ENCODE measurements around the gene EIF4G3. TPM values are rescaled to one million over a fixed set of nuclear protein-coding genes. Genes with fewer than 3 reads are reported as not detected.
A peak's percentile ranks its signal among the peaks of the same experiment; 100 is the strongest.

Gene EIF4G3
- total and polyA plus RNA-seq, 9 of the 15 experiments (the other 6 are each of a cell fraction or from before 2014, with no cell fraction given): 6.7 to 40.5 (median 32.1) TPM

DNA sequence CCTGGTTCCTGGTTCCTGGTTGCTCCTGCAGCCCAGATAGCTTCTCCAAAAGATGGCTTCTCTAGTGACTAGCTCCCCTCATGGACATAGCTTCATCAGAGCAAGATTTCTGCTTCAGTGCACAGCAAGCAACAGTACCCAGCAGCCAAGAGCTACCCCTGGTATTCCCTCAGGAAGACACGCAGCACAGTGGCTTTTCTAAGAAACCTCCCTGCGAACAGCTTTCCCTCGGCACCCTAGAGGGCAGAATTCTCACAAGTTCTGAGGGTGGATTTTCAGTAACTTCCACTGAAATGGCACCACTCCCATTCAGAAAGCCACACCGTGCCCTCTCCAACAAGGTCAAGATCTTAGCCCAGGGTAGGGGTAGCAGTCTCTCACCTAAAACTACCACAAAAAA lies 128.2 kb downstream of the EIF4G3 start (continued):
- TF ChIP-seq CREB1 (IDR thresholded peaks at IDR 0.05): no peak
- TF ChIP-seq CREB1 (CRISPR knock-in tag; IDR thresholded peaks at IDR 0.05): no peak
- TF ChIP-seq, protein P1, sequence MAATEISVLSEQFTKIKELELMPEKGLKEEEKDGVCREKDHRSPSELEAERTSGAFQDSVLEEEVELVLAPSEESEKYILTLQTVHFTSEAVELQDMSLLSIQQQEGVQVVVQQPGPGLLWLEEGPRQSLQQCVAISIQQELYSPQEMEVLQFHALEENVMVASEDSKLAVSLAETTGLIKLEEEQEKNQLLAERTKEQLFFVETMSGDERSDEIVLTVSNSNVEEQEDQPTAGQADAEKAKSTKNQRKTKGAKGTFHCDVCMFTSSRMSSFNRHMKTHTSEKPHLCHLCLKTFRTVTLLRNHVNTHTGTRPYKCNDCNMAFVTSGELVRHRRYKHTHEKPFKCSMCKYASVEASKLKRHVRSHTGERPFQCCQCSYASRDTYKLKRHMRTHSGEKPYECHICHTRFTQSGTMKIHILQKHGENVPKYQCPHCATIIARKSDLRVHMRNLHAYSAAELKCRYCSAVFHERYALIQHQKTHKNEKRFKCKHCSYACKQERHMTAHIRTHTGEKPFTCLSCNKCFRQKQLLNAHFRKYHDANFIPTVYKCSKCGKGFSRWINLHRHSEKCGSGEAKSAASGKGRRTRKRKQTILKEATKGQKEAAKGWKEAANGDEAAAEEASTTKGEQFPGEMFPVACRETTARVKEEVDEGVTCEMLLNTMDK (IDR thresholded peaks at IDR 0.05; ENCODE audit: borderline replicate concordance, insufficient read depth, low read depth, low read length, poor library complexity, severe bottlenecking): peak; percentile 38
- no peak for TF ChIP-seq ZEB2 (IDR thresholded peaks at IDR 0.05)
- TF ChIP-seq ZNF3 (CRISPR knock-in tag; IDR thresholded peaks at IDR 0.05): no peak
- no peak for TF ChIP-seq HDAC6 (IDR thresholded peaks at IDR 0.05; ENCODE audit: low read depth, low read length)
- TF ChIP-seq, protein P2, sequence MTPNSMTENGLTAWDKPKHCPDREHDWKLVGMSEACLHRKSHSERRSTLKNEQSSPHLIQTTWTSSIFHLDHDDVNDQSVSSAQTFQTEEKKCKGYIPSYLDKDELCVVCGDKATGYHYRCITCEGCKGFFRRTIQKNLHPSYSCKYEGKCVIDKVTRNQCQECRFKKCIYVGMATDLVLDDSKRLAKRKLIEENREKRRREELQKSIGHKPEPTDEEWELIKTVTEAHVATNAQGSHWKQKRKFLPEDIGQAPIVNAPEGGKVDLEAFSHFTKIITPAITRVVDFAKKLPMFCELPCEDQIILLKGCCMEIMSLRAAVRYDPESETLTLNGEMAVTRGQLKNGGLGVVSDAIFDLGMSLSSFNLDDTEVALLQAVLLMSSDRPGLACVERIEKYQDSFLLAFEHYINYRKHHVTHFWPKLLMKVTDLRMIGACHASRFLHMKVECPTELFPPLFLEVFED (CRISPR knock-in tag; conservative IDR thresholded peaks at IDR 0.05): no peak
- TF ChIP-seq TAF1 (IDR thresholded peaks at IDR 0.05; ENCODE audit: control insufficient read depth, extremely low read depth, insufficient read depth, low read length, severe bottlenecking): no peak

DNA sequence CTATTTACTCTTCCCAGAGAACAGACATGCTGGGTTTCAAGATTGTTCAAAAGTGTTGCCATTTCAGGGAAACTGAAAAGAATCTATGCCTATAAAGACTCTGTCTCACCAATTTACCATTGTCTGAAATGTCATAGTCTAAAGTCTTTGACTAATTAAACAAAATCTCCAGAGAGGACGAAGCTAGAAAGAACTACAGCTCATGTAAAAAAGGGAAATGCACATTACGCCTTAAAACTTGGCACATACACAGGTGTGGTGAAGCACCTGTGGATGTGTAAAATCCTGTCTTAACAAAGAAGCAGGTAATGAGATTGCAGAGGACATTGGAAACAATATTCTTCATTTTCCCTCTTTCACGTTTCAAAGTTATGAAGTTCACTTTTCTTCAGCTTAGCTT lies 130.6 kb downstream of the EIF4G3 start:
- POLR2A ChIA-PET: interaction anchor here (1.0 kb wide), 1 partner anchor 24 kb away, joined by 3 read pairs; no protein-coding TSS in a partner anchor
- ATAC-seq (no peak), FAIRE-seq (no peak), DNase-seq (ENCODE audit: extremely low read depth in 1 of 4, low spot score in 3 of 4) (no peak)
- H2AFZ ChIP-seq (ENCODE audit: low read depth, low read length): no peak overlapping the region
- peaks cover 5% of the 10 kb centered on the region; the same call in 2 of the 3 replicates for H3K36me3 ChIP-seq (ENCODE audit: control insufficient read depth, insufficient read depth, low read length)
- no peaks in the 10 kb centered on the region for H3K27me3 ChIP-seq (ENCODE audit: control insufficient read depth in 2 of 2, insufficient read depth in 2 of 2, low read length in 2 of 2)
- no peak overlapping the region for H3K4me2 ChIP-seq (ENCODE audit: insufficient read depth, low read length)
- no peaks in the 10 kb centered on the region for H3K79me2 ChIP-seq (ENCODE audit: control insufficient read depth, insufficient read depth, low read length)
- CTCF ChIA-PET (ENCODE audit: low intra/inter-chr PET ratio): no interaction called here
- no peak overlapping the region for H3K4me3 ChIP-seq
- BruUV-seq (replicated peaks): no TSS peak
- in situ Hi-C loops (cut with MboI): no loop called here
- H3K27ac ChIP-seq (ENCODE audit: extremely low read depth, low read depth, low read length): no peak overlapping the region
- 63% methylated on average over 3 of the region's 3 CpGs for WGBS (ENCODE audit: insufficient coverage, low coverage, missing lambda C conversion rate)
- H4K20me1 ChIP-seq (replicated peaks; ENCODE audit: control insufficient read depth, insufficient read depth, low read length): no peaks in the 10 kb centered on the region
- H3K9me3 ChIP-seq (replicated peaks; ENCODE audit: control insufficient read depth, insufficient read depth, low read depth, low read length): no peaks in the 10 kb centered on the region
- H3K9me1 ChIP-seq (ENCODE audit: control insufficient read depth, insufficient read depth, low read length): no peaks in the 10 kb centered on the region
- intact Hi-C loops (cut with micrococcal nuclease): no loop called here
- H3K9ac ChIP-seq (ENCODE audit: insufficient read depth in 1 of 2, low read depth in 2 of 2, low read length in 2 of 2): no peak overlapping the region
- no peaks in the 10 kb centered on the region; a peak in 1 of 5 replicates for H3K4me1 ChIP-seq (replicated peaks in 1 of 2; ENCODE audit: control insufficient read depth in 2 of 2, insufficient read depth in 2 of 2, low read length in 2 of 2)
- TF ChIP-seq ZNF695 (CRISPR knock-in tag; IDR thresholded peaks at IDR 0.05) (no peak), RBM25 (IDR thresholded peaks at IDR 0.05; ENCODE audit: low read depth, low read length, severe bottlenecking) (no peak), SMARCC2 (IDR thresholded peaks at IDR 0.05; ENCODE audit: low read depth) (no peak), ZNF354B (CRISPR knock-in tag; IDR thresholded peaks at IDR 0.05) (no peak)
- TF ChIP-seq, protein P3, sequence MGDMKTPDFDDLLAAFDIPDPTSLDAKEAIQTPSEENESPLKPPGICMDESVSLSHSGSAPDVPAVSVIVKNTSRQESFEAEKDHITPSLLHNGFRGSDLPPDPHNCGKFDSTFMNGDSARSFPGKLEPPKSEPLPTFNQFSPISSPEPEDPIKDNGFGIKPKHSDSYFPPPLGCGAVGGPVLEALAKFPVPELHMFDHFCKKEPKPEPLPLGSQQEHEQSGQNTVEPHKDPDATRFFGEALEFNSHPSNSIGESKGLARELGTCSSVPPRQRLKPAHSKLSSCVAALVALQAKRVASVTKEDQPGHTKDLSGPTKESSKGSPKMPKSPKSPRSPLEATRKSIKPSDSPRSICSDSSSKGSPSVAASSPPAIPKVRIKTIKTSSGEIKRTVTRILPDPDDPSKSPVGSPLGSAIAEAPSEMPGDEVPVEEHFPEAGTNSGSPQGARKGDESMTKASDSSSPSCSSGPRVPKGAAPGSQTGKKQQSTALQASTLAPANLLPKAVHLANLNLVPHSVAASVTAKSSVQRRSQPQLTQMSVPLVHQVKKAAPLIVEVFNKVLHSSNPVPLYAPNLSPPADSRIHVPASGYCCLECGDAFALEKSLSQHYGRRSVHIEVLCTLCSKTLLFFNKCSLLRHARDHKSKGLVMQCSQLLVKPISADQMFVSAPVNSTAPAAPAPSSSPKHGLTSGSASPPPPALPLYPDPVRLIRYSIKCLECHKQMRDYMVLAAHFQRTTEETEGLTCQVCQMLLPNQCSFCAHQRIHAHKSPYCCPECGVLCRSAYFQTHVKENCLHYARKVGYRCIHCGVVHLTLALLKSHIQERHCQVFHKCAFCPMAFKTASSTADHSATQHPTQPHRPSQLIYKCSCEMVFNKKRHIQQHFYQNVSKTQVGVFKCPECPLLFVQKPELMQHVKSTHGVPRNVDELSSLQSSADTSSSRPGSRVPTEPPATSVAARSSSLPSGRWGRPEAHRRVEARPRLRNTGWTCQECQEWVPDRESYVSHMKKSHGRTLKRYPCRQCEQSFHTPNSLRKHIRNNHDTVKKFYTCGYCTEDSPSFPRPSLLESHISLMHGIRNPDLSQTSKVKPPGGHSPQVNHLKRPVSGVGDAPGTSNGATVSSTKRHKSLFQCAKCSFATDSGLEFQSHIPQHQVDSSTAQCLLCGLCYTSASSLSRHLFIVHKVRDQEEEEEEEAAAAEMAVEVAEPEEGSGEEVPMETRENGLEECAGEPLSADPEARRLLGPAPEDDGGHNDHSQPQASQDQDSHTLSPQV (IDR thresholded peaks at IDR 0.05): no peak

Measured in K562 (cell line).